SK-N-MC (cell line): ENCODE results near the gene WASHC4.

Experiments
- EZH2 ChIP-seq: fragments of 200-600 bp; sonication (generic); IDR thresholded peaks from one replicate; pipeline ENCODE4 v1.6.1; 2017; ENCODE audit warnings: antibody characterized with exemption
- FOXP2 ChIP-seq: optimal IDR thresholded peaks from 2 replicates; pipeline ENCODE3; 2011; ENCODE audit warnings: mild to moderate bottlenecking, moderate library complexity; ENCODE audit not compliant: insufficient read depth; ENCODE audit errors: extremely low read length, control extremely low read depth
- POLR2AphosphoS5 ChIP-seq: IDR thresholded peaks from 2 replicates; pipeline ENCODE4 v1.6.1; 2012; ENCODE audit warnings: mild to moderate bottlenecking, low read depth, low read length, borderline replicate concordance

DNA sequence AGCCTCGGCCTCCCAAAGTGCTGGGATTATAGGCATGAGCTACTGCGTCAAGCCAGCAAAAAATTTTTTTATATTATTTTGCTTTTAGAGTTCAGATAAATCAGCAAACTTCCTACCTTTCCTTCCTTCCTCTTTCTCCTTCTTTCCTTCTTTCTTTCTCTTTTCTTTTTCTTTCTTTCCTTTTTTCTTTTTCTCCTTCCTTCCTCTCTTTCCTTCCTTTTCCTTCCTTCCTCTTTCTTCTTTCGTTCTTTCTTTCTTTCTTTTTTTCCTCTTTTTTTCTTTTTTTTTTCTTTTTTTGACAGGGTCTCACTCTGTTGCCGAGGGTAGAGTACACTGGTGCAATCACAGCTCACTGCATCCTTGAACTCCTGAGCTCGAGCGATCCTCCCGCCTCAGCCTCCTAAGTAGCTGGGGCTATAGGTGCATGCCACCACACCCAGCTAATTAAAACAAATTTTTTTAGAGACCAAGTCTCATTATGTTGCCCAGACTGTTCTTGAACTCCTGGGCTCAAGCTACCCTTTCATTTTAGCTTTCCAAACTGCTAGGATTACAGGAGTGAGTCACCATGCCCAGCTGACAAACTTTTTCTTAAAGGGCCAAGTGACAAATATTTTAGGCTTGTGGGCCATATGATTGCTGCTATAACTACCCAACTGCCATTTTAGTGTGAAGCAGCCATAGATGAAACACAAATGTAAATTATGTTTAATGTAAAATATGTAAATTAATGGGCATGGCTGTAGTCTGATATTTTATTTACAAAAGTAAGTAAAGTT is 7.1 kb upstream of the WASHC4 start:
- TF ChIP-seq EZH2 (no peak), POLR2AphosphoS5 (no peak), FOXP2 (no peak)
